Activated CD8-positive, alpha-beta T cell treated with anti-CD3 and anti-CD28 coated beads for 36 hours (primary cell): ENCODE data around the gene HSPG2. TPM values are rescaled to one million over a fixed set of nuclear protein-coding genes. Genes with fewer than 3 reads are reported as not detected.

Source experiments
- ATAC-seq: fragments of 200-7000 bp; cut with Tn5 transposase; one replicate; pipeline ENCODE4 v1.10.0; 2021; ENCODE audit warnings: mild to moderate bottlenecking, moderate library complexity
- CTCF ChIA-PET: fragments of 350-600 bp; sonication (Branson Sonifier 250); formaldehyde crosslinking; loops from one replicate; lab custom pipeline; 2021; ENCODE audit warnings: antibody characterized with exemption; lab: Charles Lee
- POLR2A ChIA-PET: fragments of 350-600 bp; sonication (Branson Sonifier 250); formaldehyde crosslinking; loops from one replicate; lab custom pipeline; 2021; ENCODE audit warnings: antibody characterized with exemption; lab: Charles Lee
- DNase-seq: peaks from one replicate; pipeline ENCODE4 v3.0.0-alpha.2; 2020
- H3K27ac Mint-ChIP-seq: one replicate; pipeline ENCODE4 v1.8.0; 2021; ENCODE audit warnings: mild to moderate bottlenecking, mixed read lengths
- H3K27me3 Mint-ChIP-seq: one replicate; pipeline ENCODE4 v1.8.0; 2021; ENCODE audit warnings: mixed read lengths
- H3K36me3 Mint-ChIP-seq: one replicate; pipeline ENCODE4 v1.8.0; 2021; ENCODE audit warnings: low read depth, mixed read lengths
- H3K4me1 Mint-ChIP-seq: one replicate; pipeline ENCODE4 v1.8.0; 2021; ENCODE audit warnings: low read depth, mixed read lengths
- H3K4me3 Mint-ChIP-seq: one replicate; pipeline ENCODE4 v1.8.0; 2021; ENCODE audit warnings: mild to moderate bottlenecking, moderate library complexity, mixed read lengths
- H3K9me3 Mint-ChIP-seq: one replicate; pipeline ENCODE4 v1.8.0; 2021; ENCODE audit warnings: mixed read lengths
- intact Hi-C: fragments of 100-400 bp; cut with micrococcal nuclease; formaldehyde crosslinking; loops from one replicate; pipeline ENCODE4 v1.10.0; 2022
- total RNA-seq, 2 experiments: library from RNA; stranded (reverse); gene quantifications; one replicate each; pipeline ENCODE4 v1.2.3, GENCODE V29; 2021
- TF ChIP-seq, protein P1 (sequence below): fragments of 200-600 bp; IDR thresholded peaks from one replicate; pipeline ENCODE4 v1.8.0; 2022; ENCODE audit warnings: antibody characterized with exemption, mild to moderate bottlenecking

HSPG2 gene
- total RNA-seq, 2 experiments from 2014 or later: 52.1 to 59.0 TPM

- no peak overlapping the region for H3K27ac Mint-ChIP-seq
- no peaks in the 10 kb centered on the region for H3K9me3 Mint-ChIP-seq
- H3K27me3 Mint-ChIP-seq: no peaks in the 10 kb centered on the region
- DNase-seq (no peak), ATAC-seq (no peak)
- H3K4me1 Mint-ChIP-seq: no peaks in the 10 kb centered on the region
- no peaks in the 10 kb centered on the region for H3K36me3 Mint-ChIP-seq
- POLR2A ChIA-PET: no interaction called here
- intact Hi-C loops: no loop called here
- H3K4me3 Mint-ChIP-seq: no peak overlapping the region
- TF ChIP-seq, protein P1, sequence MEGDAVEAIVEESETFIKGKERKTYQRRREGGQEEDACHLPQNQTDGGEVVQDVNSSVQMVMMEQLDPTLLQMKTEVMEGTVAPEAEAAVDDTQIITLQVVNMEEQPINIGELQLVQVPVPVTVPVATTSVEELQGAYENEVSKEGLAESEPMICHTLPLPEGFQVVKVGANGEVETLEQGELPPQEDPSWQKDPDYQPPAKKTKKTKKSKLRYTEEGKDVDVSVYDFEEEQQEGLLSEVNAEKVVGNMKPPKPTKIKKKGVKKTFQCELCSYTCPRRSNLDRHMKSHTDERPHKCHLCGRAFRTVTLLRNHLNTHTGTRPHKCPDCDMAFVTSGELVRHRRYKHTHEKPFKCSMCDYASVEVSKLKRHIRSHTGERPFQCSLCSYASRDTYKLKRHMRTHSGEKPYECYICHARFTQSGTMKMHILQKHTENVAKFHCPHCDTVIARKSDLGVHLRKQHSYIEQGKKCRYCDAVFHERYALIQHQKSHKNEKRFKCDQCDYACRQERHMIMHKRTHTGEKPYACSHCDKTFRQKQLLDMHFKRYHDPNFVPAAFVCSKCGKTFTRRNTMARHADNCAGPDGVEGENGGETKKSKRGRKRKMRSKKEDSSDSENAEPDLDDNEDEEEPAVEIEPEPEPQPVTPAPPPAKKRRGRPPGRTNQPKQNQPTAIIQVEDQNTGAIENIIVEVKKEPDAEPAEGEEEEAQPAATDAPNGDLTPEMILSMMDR: no peak
- CTCF ChIA-PET: no interaction called here
Observed at GRCh38 chr1:21888500-21888899, 48.6 kb downstream of the HSPG2 start.

GRCh38 chr1:21887796-21888195 lies 49.3 kb downstream of the HSPG2 start:
- Mint-ChIP-seq H3K9me3 (no peaks in the 10 kb centered on the region), H3K27me3 (no peaks in the 10 kb centered on the region), H3K4me3 (no peak overlapping the region), H3K36me3 (no peaks in the 10 kb centered on the region), H3K27ac (no peak overlapping the region), H3K4me1 (no peaks in the 10 kb centered on the region)
- CTCF ChIA-PET: no interaction called here
- POLR2A ChIA-PET: no interaction called here
- intact Hi-C loops: no loop called here
- ATAC-seq (no peak), DNase-seq (no peak)
- TF ChIP-seq, protein P1: no peak

GRCh38 chr1:21887216-21887736 lies 49.8 kb downstream of the HSPG2 start:
- no peaks in the 10 kb centered on the region for H3K27me3 Mint-ChIP-seq
- no peaks in the 10 kb centered on the region for H3K4me1 Mint-ChIP-seq
- H3K9me3 Mint-ChIP-seq: no peaks in the 10 kb centered on the region
- CTCF ChIA-PET: no interaction called here
- TF ChIP-seq, protein P1: no peak
- intact Hi-C loops: no loop called here
- H3K27ac Mint-ChIP-seq: no peak overlapping the region
- no peaks in the 10 kb centered on the region for H3K36me3 Mint-ChIP-seq
- H3K4me3 Mint-ChIP-seq: no peak overlapping the region
- no peak for DNase-seq
- no peak for ATAC-seq
- POLR2A ChIA-PET: no interaction called here

DNA sequence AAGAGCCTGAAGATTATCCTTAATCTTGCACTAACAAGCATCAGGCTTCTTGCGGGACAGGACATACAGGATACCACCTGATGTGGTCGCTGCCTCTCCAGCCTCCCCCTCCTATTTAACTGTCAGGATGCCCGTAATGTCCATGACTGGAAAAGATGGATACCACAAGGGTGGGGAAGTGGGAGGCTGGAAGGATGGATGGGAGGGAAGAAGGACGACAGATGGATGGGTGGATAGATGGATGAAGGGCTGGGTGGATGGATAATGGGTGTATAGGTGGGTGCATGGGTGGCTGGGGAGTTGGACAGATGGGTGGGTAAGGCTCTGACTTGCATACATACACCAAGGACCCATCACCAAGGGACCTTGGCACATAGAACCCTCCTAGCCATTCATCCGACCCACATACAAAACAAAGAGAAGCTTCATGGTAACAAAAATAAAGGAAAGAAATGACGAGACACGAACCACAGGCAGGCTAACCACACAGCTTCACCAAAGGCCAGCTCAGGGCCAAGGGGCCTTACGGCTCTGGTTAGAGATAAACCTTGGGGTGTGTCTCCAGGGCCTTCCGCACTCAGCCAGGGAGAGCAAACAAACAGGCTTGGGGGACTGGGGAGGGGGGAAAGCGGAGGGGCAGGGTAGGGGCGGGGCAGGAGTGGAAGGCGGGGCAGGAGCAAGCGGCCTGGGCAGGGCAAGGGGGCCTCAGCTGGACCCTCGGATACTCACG lies 50.5 kb downstream of the HSPG2 start:
- H3K9me3 Mint-ChIP-seq: no peaks in the 10 kb centered on the region
- ATAC-seq (no peak), DNase-seq (no peak)
- no peak overlapping the region for H3K27ac Mint-ChIP-seq
- H3K4me3 Mint-ChIP-seq: no peak overlapping the region
- no peaks in the 10 kb centered on the region for H3K4me1 Mint-ChIP-seq
- H3K36me3 Mint-ChIP-seq: no peaks in the 10 kb centered on the region
- H3K27me3 Mint-ChIP-seq: no peaks in the 10 kb centered on the region
- POLR2A ChIA-PET: no interaction called here
- intact Hi-C loops: no loop called here
- TF ChIP-seq, protein P1: no peak
- CTCF ChIA-PET: no interaction called here

DNA sequence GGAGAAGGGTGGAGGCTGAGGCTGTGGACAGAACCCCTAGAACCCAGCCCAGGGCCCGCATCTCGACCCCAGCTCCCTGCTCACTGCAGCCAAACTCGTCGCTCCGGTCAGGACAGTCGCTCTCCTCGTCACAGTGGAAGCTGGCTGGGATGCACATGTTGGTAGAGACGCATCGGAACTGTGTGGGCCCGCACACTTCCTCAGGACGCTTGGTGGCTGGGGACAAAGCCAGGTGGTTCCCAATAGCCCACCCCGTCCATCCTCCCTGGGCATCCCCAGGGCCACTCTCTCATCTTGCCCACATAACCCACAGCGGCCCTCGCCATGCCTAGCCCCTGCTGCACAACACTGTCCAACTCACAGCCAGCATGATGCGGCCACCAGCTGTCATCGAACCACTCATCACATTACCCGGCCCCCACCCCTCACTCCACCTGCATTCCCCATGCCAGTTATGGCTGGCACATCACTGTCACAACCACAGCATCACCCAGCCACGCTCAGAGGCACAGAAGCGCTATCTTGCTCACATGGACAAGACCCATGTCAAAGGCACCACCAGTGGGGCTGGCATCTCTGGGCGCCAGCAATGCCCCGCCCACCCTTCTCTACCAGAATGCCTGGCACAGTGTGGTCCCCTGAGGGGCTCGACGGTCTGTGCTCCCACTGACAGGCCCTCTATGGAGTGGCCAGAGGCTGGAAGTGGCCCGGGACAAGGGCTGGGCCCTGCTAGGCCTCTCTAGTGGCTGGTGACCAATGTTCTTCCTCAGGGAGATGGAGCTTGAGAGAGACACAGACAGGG lies 51.7 kb downstream of the HSPG2 start:
- CTCF ChIA-PET: no interaction called here

More for the DNA sequence above, 51.7 kb downstream of the HSPG2 start:
- Mint-ChIP-seq H3K4me1 (no peaks in the 10 kb centered on the region), H3K27me3 (no peaks in the 10 kb centered on the region), H3K9me3 (no peaks in the 10 kb centered on the region), H3K27ac (no peak overlapping the region), H3K36me3 (no peaks in the 10 kb centered on the region), H3K4me3 (no peak overlapping the region)
- POLR2A ChIA-PET: no interaction called here
- no peak for DNase-seq
- ATAC-seq: no peak
- TF ChIP-seq, protein P1: no peak
- intact Hi-C loops: no loop called here
